GM18909 (cell line): ENCODE results near the gene NOL9.

Experiments used
- ATAC-seq: cut with Tn5 transposase; IDR thresholded peaks from one replicate; pipeline ENCODE4 v1.9.1; 2021; ENCODE audit warnings: mild to moderate bottlenecking; ENCODE audit not compliant: unreplicated experiment, poor library complexity

Gene NOL9

GRCh38 chr1:6591222-6591621 is 36.9 kb upstream of the NOL9 start:
- no peak for ATAC-seq

DNA sequence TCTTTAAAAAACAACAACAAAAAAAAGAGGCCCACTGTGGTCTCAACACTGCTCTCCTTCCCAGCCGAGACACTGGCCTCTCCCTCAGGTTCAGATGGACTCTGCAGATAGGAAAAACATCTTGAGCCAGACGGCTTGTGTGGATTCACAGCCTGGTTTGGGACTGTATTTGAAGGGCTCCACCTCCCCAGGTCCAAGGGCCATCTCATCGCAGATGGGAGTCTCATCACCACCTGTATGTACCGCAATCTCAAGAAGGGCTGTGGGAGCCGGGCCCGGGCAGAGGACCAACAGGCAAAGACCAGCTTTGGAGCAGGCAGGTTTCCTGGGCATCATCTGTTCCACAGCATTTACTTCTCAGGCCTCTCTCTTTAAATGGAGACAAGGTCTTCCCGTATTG is 35.7 kb upstream of the NOL9 start:
- no peak for ATAC-seq

- no peak for ATAC-seq
Measured at GRCh38 chr1:6588893-6589520, 34.7 kb upstream of the NOL9 start.

- no peak for ATAC-seq
Measured at GRCh38 chr1:6588128-6588892, 34.0 kb upstream of the NOL9 start.

GRCh38 chr1:6587261-6588005 is 33.1 kb upstream of the NOL9 start:
- no peak for ATAC-seq

DNA sequence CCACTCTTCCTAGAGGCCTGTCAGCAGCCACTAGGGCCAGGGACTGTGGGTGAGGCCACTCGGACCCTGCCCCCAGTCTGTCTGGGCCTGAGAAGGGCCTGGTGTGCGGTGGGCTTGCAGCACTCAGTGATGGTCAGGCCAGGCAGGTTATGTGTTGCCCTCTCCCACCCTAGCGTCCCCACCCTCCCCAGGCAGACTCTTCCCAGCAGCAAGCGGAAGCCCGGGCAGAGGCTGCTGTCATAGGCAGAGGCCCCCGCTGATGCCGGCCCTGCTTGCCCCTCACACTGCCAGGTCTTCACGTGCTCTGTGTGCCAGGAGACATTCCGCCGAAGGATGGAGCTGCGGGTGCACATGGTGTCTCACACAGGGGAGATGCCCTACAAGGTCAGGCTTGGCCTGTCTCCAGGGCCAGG is 32.1 kb upstream of the NOL9 start:
- no peak for ATAC-seq

DNA sequence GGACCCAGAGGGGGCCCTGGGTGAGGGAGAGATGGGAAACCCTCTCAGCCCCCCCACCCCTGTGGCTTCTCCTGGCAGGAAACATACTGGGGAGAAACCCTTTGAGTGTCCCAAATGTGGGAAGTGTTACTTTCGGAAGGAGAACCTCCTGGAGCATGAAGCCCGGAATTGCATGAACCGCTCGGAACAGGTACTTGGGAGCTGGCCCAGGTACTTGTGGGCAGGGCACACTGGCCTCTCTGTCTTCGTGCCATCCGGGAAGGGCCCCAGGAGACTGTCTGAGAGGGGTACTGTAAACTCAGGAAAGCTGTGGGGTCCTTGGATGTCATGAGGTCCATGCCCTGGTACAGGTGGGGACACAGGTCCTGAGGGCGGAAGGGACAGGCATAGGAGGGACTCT is 31.5 kb upstream of the NOL9 start:
- ATAC-seq, result no peak

- no peak for ATAC-seq
Measured at GRCh38 chr1:6585081-6585722, 30.9 kb upstream of the NOL9 start.

DNA sequence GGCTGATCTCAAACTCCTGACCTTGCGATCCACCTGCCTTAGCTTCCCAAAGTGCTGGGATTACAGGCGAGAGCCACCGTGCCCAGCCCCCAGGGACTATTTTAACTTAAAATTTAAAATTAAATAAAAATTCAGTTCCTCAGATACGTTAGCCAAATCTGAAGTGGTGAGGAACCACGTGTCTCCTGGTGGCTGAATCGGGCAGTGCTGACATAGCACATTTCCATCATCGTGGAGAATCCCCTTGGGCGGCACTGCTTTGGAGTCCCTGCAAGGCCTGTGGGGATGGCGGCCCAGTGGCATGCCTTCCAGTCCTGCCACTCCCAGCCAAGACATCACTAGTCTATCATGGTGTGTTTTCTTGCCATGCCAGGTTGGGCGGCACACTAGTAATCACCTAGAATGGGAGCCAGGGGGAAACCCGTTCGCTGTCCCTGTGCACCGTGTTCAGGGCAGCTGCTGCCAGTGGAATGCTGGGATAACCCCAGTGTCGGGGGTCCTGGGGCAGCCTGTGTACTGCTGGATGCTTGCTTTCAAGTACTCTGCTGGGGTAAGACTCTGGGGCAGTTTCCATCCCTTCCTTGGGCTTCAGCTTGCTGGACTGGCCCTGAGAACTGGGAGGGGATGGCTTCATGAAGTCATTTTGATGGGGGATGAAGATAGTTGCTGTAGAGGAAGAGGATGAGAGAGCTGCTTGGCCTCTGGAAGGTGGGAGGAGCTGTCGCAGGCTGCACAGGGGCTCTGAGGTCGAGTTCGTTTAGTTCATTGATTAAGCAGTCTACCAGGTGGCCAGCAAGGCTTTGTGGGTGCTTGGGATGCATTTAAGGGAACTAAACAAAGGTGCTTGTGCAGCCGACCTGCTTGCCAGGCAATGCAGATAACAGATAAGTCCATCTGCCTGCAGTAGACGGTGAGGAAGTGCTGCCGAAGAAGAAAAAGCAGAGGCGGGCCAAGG is 30.1 kb upstream of the NOL9 start:
- no peak for ATAC-seq

DNA sequence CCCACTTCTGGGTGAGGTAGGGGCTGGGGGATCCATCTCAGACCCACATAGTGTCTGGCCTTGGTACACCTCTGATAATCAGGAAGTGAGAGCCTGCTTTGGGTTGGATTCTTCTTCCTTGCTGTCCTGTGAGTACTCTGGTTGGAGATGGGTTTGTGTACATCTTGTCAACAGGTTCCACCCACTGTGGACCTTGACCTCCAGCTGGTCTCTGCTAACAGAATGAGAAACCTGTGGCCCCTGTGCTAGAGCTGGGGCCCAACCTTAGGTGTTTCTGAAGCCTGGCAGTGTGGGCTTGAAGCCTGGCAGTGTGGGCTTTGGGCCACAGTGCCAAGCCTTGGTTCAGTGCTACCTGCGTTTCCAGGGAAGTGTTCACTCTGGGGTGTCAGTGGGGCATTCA is 28.1 kb upstream of the NOL9 start:
- no peak for ATAC-seq

- ATAC-seq, result no peak
Measured at GRCh38 chr1:6581561-6582305, 27.4 kb upstream of the NOL9 start.

GRCh38 chr1:6580593-6581409 is 26.5 kb upstream of the NOL9 start:
- ATAC-seq, result no peak

DNA sequence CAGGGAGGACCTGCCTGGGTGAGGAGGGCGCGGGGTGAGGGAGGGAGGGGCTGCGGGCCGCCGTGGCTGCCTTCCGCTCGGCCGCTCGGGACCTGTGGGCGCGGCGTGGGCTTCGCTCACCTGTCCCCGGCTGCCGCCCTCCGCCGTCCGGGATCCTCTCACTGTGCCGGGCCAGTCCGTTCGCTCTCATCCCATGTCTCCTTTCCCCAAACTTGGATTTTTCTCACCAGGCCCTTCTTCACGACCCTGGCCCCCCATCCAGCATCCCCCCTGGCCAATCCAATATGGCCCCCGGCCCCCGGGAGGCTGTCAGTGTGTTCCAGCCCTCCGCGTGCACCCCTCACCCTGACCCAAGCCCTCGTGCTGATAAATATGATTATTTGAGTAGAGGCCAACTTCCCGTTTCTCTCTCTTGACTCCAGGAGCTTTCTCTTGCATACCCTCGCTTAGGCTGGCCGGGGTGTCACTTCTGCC is 25.8 kb upstream of the NOL9 start:
- peak; percentile 31 for ATAC-seq

- peak; percentile 94 for ATAC-seq
Measured at GRCh38 chr1:6579374-6580118, 25.2 kb upstream of the NOL9 start, which contains the start of gene ZBTB48. TSS of gene ZBTB48 (plus strand) at chr1:6579994. CDS start at chr1:6580610, 616 bp downstream.

DNA sequence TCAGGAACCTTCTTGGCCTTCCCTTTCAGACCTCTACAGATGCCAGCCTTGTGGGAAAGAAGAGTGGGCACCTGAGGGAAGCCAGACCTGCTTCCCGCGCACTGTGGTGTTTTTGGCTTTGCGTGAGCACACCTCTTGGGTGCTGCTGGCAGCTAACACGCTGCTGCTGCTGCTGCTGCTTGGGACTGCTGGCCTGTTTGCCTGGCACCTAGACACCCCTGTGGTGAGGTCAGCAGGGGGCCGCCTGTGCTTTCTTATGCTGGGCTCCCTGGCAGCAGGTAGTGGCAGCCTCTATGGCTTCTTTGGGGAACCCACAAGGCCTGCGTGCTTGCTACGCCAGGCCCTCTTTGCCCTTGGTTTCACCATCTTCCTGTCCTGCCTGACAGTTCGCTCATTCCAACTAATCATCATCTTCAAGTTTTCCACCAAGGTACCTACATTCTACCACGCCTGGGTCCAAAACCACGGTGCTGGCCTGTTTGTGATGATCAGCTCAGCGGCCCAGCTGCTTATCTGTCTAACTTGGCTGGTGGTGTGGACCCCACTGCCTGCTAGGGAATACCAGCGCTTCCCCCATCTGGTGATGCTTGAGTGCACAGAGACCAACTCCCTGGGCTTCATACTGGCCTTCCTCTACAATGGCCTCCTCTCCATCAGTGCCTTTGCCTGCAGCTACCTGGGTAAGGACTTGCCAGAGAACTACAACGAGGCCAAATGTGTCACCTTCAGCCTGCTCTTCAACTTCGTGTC is 24.5 kb upstream of the NOL9 start:
- no peak for ATAC-seq

GRCh38 chr1:6577831-6578525 is 23.7 kb upstream of the NOL9 start:
- no peak for ATAC-seq
